Measurements from ENCODE around the gene DEPDC4.
"Not testable (repeated sequence)": the region's sequence is repeated elsewhere in the genome, so short reads cannot be mapped to it uniquely, and the experiment has no call there.

DEPDC4 gene

GRCh38 chr12:100293017-100293416 is 26.1 kb upstream of the DEPDC4 start:
- H3K4me3 ChIP-seq (ENCODE audit: low read depth, low read length) = no peak overlapping the region
- TF ChIP-seq CTCF (IDR thresholded peaks at IDR 0.05; ENCODE audit: borderline replicate concordance, insufficient read depth, low read depth, low read length) = no peak

- H3K4me3 ChIP-seq (ENCODE audit: low read depth, low read length) = no peak overlapping the region
- no peak for TF ChIP-seq CTCF (IDR thresholded peaks at IDR 0.05; ENCODE audit: borderline replicate concordance, insufficient read depth, low read depth, low read length)
Measured at GRCh38 chr12:100290016-100290415, 23.1 kb upstream of the DEPDC4 start.

- no peak overlapping the region for H3K4me3 ChIP-seq (ENCODE audit: low read depth, low read length)
- TF ChIP-seq CTCF (IDR thresholded peaks at IDR 0.05; ENCODE audit: borderline replicate concordance, insufficient read depth, low read depth, low read length) = no peak
Measured at GRCh38 chr12:100289038-100289437, 22.2 kb upstream of the DEPDC4 start.

GRCh38 chr12:100284556-100284955 is 17.7 kb upstream of the DEPDC4 start:
- not testable (repeated sequence) for H3K4me3 ChIP-seq (ENCODE audit: low read depth, low read length)

- no peak for TF ChIP-seq CTCF (IDR thresholded peaks at IDR 0.05; ENCODE audit: borderline replicate concordance, insufficient read depth, low read depth, low read length)
- no peak overlapping the region for H3K4me3 ChIP-seq (ENCODE audit: low read depth, low read length)
Measured at GRCh38 chr12:100279607-100280244, 12.8 kb upstream of the DEPDC4 start.

GRCh38 chr12:100279159-100279558 is 12.3 kb upstream of the DEPDC4 start:
- TF ChIP-seq CTCF (IDR thresholded peaks at IDR 0.05; ENCODE audit: borderline replicate concordance, insufficient read depth, low read depth, low read length) = no peak
- H3K4me3 ChIP-seq (ENCODE audit: low read depth, low read length) = no peak overlapping the region

GRCh38 chr12:100274291-100274690 is 7.4 kb upstream of the DEPDC4 start:
- TF ChIP-seq CTCF (IDR thresholded peaks at IDR 0.05; ENCODE audit: borderline replicate concordance, insufficient read depth, low read depth, low read length) = no peak

GRCh38 chr12:100273782-100274181 is 6.9 kb upstream of the DEPDC4 start:
- no peak overlapping the region for H3K4me3 ChIP-seq (ENCODE audit: low read depth, low read length)
- TF ChIP-seq CTCF (IDR thresholded peaks at IDR 0.05; ENCODE audit: borderline replicate concordance, insufficient read depth, low read depth, low read length) = no peak

More at GRCh38 chr12:100274291-100274690, 7.4 kb upstream of the DEPDC4 start:
- H3K4me3 ChIP-seq (ENCODE audit: low read depth, low read length) = no peak overlapping the region
